NCI-H748 treated with DMSO at 0.1 percent for 48 hours (cell line): ENCODE measurements around the gene GZF1.

Experiments
- DNase-seq: peaks from one replicate; lab custom pipeline; 2025; lab: John Stamatoyannopoulos, UW

GZF1 gene

GRCh38 chr20:23369072-23369823 is 7.3 kb downstream of the GZF1 start:
- DNase-seq: no peak

DNA sequence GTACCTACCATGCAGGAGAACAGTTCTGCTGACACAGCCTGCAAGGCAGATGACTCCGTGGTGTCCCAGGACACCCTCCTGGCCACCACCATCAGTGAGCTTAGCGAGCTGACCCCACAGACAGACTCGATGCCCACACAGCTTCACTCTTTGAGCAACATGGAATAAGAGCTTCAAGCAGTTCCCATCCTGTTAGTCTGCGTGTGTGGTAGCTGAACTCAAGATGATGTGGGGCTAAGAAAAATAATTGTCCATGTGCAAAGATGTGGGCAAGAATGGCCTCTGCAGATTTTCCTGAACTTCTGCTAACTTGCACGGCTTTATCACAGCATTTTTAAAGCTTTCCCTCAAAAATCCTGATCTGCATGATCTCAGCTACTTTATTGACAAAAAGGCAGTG is 8.3 kb downstream of the GZF1 start:
- no peak for DNase-seq

- DNase-seq: no peak
These were observed 8.9 kb downstream of the GZF1 start for GRCh38 chr20:23370873-23371272.

GRCh38 chr20:23371496-23371895 is 9.5 kb downstream of the GZF1 start:
- no peak for DNase-seq

DNA sequence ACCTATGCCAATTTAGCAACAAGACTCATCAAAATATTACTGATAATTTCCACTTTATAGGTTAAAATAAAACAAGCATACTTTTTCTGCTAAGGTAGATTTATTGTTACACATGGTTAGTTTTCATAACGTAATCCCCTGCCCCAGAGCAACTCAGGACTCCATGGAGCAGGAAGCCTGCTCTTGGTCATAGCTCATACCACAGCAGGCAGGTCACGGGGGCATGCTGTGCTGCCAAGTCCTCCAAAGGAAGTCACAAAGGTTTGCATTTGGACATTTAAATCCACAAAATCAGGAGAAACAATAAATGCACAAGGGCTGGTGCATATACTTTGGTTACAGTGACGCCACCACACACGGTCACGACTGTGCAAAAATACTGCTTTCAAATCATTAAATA is 12.5 kb downstream of the GZF1 start:
- no peak for DNase-seq

GRCh38 chr20:23375827-23376226 is 13.8 kb downstream of the GZF1 start:
- no peak for DNase-seq

- no peak for DNase-seq
These were observed 17.8 kb downstream of the GZF1 start for GRCh38 chr20:23379772-23380171.

DNA sequence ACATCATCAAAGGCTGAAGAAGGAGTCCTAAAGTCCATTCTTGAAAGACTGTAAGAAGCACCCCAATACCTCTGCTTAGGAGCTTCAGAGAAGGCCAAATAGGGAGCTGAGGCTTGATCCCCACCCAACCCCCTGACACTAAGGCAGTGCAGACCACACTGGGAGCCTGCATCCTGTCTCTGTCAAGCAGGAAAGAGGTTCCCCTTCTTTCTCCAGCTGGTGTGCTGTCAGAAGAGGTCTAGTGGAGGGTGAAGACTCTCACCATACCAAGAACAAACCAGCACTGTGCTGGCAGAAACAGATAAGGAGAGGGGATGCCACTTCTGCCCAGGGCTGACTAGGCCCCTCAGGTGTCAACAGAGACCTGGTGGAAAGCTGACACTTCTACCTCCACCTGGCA is 19.9 kb downstream of the GZF1 start:
- no peak for DNase-seq

DNA sequence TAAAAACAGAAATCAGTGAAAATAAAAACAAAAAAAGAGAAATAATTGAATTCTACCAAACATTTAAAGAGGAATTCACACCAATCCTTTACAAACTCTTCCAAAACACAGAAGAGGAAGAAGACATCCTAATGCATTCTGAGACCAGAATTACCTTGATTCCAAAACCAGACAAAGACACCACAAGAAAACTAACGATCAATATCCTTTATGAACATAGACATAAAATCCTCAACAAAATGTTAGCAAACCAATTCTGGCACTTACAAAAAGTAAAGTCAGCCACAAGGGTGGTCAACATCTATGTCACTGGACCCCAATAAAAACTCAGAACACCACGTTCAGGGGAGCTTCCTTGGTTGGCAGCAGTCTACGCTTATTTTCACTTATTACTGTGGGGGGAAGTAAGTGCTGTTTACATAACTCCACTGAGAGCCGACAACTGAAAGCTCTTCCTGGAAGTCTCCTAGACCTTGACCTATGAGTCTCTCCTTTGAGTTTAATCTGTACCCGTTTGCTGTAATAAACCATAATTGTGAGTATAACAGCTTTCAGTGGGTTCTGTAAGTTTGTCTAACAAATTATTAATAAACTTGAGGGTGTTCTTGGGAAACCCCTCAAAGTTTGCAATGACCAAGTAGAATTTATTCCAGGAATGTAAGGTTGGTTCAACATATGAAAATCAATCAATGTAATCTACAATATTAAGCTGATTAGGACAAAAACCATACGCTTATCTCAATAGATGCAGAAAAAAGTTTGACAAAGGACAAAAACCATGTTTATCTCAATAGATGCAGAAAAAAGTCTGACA is 24.5 kb downstream of the GZF1 start:
- no peak for DNase-seq

- no peak for DNase-seq
These were observed 25.1 kb downstream of the GZF1 start for GRCh38 chr20:23387118-23387443.

DNA sequence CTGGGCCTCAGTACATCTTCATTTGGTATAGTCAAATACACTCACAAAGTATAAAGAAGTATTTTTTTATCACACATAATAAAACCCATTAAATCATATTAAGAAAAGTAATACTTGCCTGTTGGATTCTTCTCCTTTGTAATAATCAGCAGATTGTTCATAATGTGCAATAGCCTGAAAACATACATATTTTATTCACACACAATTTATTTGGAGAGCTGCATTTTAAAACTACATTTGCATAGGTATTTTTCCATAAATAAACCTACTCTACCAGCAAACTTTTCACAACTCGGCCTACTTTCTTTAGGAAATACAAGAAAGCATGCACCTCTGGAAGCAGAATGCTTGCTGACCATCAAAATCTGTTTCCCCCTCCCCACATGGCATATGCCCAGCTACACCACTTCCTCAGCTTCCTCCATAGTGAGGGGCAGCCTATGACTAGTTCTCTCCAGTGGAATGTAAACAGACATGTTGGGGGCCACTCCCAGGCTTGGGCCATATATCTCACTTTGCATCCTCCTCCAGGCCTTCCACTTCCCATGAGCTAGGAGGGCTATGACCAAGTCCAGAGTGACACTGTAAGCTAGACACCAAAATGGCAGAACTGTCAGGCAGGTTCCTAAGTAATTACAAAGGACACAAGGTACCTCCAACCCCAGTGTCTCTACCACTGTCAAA is 28.3 kb downstream of the GZF1 start:
- DNase-seq: no peak

- no peak for DNase-seq
These were observed 29.8 kb downstream of the GZF1 start for GRCh38 chr20:23391707-23392310.

DNA sequence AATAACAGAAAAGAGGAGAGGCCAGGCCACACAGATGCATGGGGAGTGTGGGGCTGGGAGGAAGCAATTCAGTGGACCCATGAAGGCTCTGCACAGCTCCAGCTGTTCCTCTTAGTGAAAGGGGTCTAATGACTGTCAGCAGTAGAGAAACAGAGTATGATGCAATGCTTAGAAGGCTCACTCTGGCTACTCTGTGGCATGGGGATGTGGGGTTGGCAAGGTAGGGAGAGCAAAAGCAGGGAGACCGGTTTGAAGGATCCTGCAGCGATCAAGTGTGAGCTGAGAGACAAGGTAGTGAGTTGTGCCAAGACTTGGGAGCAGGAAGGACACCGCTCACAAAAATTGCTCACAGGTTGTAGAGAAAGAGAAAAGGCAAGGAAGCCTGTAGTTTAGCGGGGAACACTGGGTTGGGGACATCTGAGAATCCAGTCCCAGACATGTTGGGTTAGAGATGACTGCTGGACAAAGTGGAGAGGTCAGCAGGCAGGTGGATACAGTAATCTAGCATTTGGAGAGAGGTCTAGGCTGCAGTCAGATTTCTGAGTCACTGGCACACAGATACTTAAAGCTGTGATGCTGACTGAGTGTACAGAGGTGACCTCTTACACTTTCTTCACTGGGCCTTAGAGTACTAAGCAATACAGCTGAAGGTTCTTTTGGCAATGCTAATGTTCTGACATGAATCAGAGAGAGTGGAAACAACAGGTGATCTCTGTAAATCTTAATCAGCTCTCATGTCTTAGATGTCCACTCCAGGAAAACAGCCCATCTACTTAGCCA is 32.2 kb downstream of the GZF1 start:
- DNase-seq: no peak

DNA sequence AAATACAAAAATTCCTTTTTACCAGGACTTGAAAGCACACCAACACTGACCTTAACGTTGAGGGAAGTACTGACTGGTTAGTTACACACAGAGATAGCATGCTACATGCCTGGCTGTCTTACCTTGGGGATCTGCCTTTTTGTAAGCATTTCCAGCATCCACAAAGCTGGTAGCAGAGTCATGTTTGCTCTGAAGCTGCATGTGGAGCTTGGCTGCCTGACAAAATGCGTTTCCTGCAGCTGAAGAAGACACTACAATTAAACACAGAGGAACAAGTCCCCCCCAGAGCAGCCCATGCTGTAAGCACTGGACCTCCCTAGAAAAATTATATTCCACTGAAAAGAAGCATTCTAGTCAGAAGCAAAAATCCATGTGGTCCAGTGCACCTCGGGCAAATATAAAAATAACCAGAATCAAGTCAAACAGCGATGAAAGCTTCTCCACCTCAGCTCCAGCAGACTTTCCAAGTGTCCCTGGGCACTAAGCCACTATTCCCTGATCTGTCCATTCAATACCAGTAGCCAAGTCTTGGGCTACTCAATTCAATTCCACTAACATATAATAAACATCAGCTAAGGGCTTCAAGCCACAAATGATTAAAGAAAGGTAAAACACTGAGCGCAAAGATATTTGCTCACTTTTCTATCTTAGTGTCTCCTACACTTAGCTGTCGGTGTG is 35.1 kb downstream of the GZF1 start:
- no peak for DNase-seq

- DNase-seq: no peak
These were observed 36.0 kb downstream of the GZF1 start for GRCh38 chr20:23397961-23398360.

DNA sequence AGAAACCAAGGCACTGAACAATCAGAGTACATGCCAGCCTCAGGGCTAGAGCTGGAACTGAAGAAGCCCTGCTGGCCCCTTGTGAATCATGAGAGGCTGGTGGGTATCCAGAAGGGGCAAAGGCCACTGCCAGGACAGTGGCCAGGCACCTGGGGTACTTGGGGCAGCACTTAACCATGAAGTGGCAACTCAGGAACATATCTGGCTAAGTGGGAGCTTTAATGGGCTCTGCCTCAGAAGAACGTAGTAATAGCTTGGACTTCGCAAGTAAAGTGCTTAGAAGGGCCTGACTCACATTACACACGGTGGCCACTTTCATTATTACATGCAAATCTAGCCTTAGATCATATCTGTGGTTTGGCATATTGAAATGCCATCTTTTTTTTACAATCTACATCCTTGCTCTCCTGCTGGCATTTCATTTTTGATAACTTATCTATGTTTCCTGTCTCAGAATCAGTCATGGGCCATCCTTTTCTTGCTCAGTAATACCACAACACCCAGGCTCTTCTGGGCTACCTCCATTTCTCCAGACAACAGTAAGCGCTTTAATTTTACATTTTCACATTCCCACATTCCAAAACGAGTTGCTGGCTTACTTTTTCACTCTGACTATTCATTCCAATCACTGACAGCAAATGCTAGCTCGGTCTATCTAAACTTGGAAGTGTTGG is 37.7 kb downstream of the GZF1 start:
- no peak for DNase-seq

DNA sequence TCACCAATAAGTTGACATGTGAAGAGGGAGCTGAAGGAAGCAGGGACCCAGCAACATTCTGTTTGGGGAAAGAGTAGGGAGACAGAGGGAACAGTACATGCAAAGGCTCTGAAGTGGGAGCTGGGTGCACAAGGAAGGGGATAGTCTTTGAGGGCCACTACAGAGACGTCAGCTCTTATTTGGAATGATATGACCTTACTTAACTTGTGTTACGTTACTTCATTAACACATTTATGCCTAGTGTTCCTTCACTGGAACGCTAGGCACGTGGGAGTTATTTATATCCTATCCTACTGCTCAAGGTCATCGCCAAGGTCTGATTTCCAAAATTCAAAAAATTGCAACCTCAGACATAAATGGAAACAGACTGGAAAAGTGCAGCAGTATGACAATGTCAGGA is 39.1 kb downstream of the GZF1 start:
- DNase-seq: no peak

DNA sequence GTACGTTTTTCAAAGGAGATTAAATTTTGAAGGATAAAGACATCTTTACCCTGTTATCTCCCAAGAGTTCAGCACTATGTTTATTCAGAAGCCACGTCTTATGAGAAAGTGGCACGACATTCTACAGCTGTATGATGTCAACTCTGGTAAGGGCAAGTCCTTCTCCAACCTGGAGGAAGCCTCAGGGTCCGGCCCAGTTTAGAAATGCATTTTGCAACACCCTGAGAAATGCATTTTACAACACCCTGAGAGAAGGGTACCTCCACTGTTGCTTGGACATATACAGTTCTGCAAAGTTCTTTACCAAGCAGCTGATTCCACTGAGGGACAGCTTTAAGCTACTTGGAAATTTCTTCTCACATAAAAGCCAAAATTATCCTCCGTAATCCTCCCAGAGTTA is 41.8 kb downstream of the GZF1 start:
- no peak for DNase-seq

DNA sequence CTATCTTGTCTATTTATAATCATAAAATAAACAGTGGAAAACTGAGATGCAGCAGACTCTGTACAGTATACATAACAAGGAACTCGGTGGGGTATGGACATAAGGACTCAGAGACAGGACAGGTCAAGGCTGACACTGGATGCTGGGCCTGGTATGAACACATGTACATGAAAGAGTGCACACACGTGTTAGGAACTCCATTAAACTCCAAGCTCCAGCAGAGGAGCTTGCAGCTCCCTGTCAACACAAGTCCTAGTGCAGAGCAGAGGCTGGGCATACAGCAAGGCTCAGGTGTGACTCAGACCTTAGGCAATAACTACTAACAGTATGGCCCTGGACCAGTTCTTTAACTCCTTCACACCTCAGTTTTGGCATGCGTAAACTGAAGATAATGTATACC is 42.2 kb downstream of the GZF1 start:
- no peak for DNase-seq

- no peak for DNase-seq
These were observed 44.9 kb downstream of the GZF1 start for GRCh38 chr20:23406880-23407279.
